Hepatocyte (in vitro differentiated cells): ENCODE measurements around the gene DGKZ. TPM values are rescaled to one million over a fixed set of nuclear protein-coding genes. Genes with fewer than 3 reads are reported as not detected.

Experiments used
- DNase-seq: peaks from one replicate; pipeline ENCODE4 v3.0.0-alpha.2; 2016; ENCODE audit warnings: low spot score
- H2AFZ ChIP-seq: fragments of 200-600 bp; sonication (generic); 2 replicates; pipeline ENCODE4 v1.6.0; 2016; ENCODE audit warnings: antibody characterized with exemption, mild to moderate bottlenecking
- H3K27ac ChIP-seq: fragments of 200-600 bp; sonication (generic); 2 replicates; pipeline ENCODE4 v1.5.1; 2016; ENCODE audit warnings: mild to moderate bottlenecking
- H3K27me3 ChIP-seq: fragments of 200-600 bp; sonication (generic); 2 replicates; pipeline ENCODE4 v1.6.1; 2016
- H3K36me3 ChIP-seq: fragments of 200-600 bp; sonication (generic); replicated peaks from 2 replicates; pipeline ENCODE4 v1.5.1; 2016; ENCODE audit warnings: low read depth; ENCODE audit not compliant: insufficient read depth
- H3K4me1 ChIP-seq: fragments of 200-600 bp; sonication (generic); 2 replicates; pipeline ENCODE4 v1.5.1; 2016; ENCODE audit warnings: mild to moderate bottlenecking, moderate library complexity; ENCODE audit not compliant: insufficient read depth
- H3K4me2 ChIP-seq: fragments of 200-600 bp; sonication (generic); 2 replicates; pipeline ENCODE4 v1.6.0; 2016
- H3K4me3 ChIP-seq: fragments of 200-600 bp; sonication (generic); 2 replicates; pipeline ENCODE4 v1.5.1; 2016; ENCODE audit warnings: mild to moderate bottlenecking
- H3K79me2 ChIP-seq: fragments of 200-600 bp; sonication (generic); 2 replicates; pipeline ENCODE4 v1.6.0; 2017; ENCODE audit warnings: mild to moderate bottlenecking
- H3K9me2 ChIP-seq: fragments of 200-600 bp; sonication (generic); replicated peaks from 2 replicates; pipeline ENCODE4 v1.6.0; 2017; ENCODE audit warnings: mild to moderate bottlenecking; ENCODE audit not compliant: insufficient read depth
- H3K9me3 ChIP-seq: fragments of 200-600 bp; sonication (generic); 2 replicates; pipeline ENCODE4 v1.5.1; 2016; ENCODE audit warnings: low read depth, mild to moderate bottlenecking
- H4K20me1 ChIP-seq: fragments of 200-600 bp; sonication (generic); 2 replicates; pipeline ENCODE4 v1.6.0; 2016; ENCODE audit warnings: mild to moderate bottlenecking; ENCODE audit not compliant: insufficient read depth, poor library complexity, severe bottlenecking
- CTCF ChIP-seq: fragments of 200-600 bp; sonication (generic); IDR thresholded peaks from 2 replicates; pipeline ENCODE4 v1.5.1; 2016; ENCODE audit warnings: antibody characterized with exemption, mild to moderate bottlenecking; ENCODE audit not compliant: poor library complexity
- EZH2 ChIP-seq: fragments of 200-600 bp; sonication (generic); IDR thresholded peaks from 2 replicates; pipeline ENCODE4 v1.6.1; 2016; ENCODE audit warnings: antibody characterized with exemption, mild to moderate bottlenecking, borderline replicate concordance
- EZH2phosphoT487 ChIP-seq: fragments of 200-600 bp; sonication (generic); IDR thresholded peaks from one replicate; pipeline ENCODE4 v1.6.1; 2018; ENCODE audit warnings: antibody characterized with exemption, mild to moderate bottlenecking, low read depth, moderate library complexity; ENCODE audit not compliant: unreplicated experiment, severe bottlenecking
- WGBS: methylation state at CpG from one replicate; pipeline ENCODE4 v1.1.6; 2016; ENCODE audit warnings: low lambda C conversion rate; ENCODE audit errors: missing lambda C conversion rate; 5-methylcytosine and 5-hydroxymethylcytosine counted together
- polyA plus RNA-seq: library from polyadenylated mRNA; unstranded; fragments of >200 nt; fragmentation: Nextera tagmentation; extraction: Ambion mirVana; gene quantifications from 2 replicates; pipeline ENCODE4 v1.2.1, GENCODE V29; 2016
- total RNA-seq: library from RNA; depleted of rRNA; stranded (reverse); fragments of >200 nt; gene quantifications from 2 replicates; pipeline ENCODE4 v1.2.3, GENCODE V29; 2014

Gene DGKZ
- total and polyA plus RNA-seq, 2 experiments from 2014 or later = 26.6 to 42.9 TPM

GRCh38 chr11:46410021-46410420 lies 62.8 kb downstream of the DGKZ start:
- Histone ChIP-seq H3K9me2 (no peaks in the 10 kb centered on the region), H3K27me3 (no peaks in the 10 kb centered on the region), H3K4me3 (no peak overlapping the region), H3K79me2 (no peaks in the 10 kb centered on the region), H3K4me1 (no peaks in the 10 kb centered on the region), H2AFZ (no peak overlapping the region), H3K9me3 (no peaks in the 10 kb centered on the region), H4K20me1 (no peaks in the 10 kb centered on the region), H3K36me3 (no peaks in the 10 kb centered on the region), H3K4me2 (no peak overlapping the region), H3K27ac (no peak overlapping the region)
- WGBS = 76% methylated on average over 5 of the region's 5 CpGs
- DNase-seq = no peak
- no peak for TF ChIP-seq CTCF
- no peak for TF ChIP-seq EZH2
- no peak for TF ChIP-seq EZH2phosphoT487

- H3K79me2 ChIP-seq = no peaks in the 10 kb centered on the region
- no peaks in the 10 kb centered on the region for H3K4me1 ChIP-seq
- no peak overlapping the region for H2AFZ ChIP-seq
- 94% methylated on average over 9 of the region's 9 CpGs for WGBS
- no peaks in the 10 kb centered on the region for H3K36me3 ChIP-seq
- H4K20me1 ChIP-seq = no peaks in the 10 kb centered on the region
- peak; percentile 33 for DNase-seq
- H3K9me3 ChIP-seq = no peaks in the 10 kb centered on the region
- no peaks in the 10 kb centered on the region for H3K27me3 ChIP-seq
- H3K27ac ChIP-seq = no peak overlapping the region
- no peak for TF ChIP-seq EZH2phosphoT487
- no peak for TF ChIP-seq CTCF
- TF ChIP-seq EZH2 = no peak
- H3K9me2 ChIP-seq = no peaks in the 10 kb centered on the region
- no peak overlapping the region for H3K4me3 ChIP-seq
- H3K4me2 ChIP-seq = no peak overlapping the region
Measured at GRCh38 chr11:46413760-46414465, 66.7 kb downstream of the DGKZ start.

GRCh38 chr11:46414466-46414796 lies 67.2 kb downstream of the DGKZ start:
- Histone ChIP-seq H3K9me3 (no peaks in the 10 kb centered on the region), H3K79me2 (no peaks in the 10 kb centered on the region), H3K9me2 (no peaks in the 10 kb centered on the region), H3K27me3 (no peaks in the 10 kb centered on the region), H3K4me2 (no peak overlapping the region), H3K4me1 (no peaks in the 10 kb centered on the region), H2AFZ (no peak overlapping the region), H4K20me1 (no peaks in the 10 kb centered on the region), H3K36me3 (no peaks in the 10 kb centered on the region), H3K27ac (no peak overlapping the region), H3K4me3 (no peak overlapping the region)
- TF ChIP-seq EZH2 (no peak), CTCF (no peak), EZH2phosphoT487 (no peak)
- no peak for DNase-seq
- 92% methylated on average over 5 of the region's 5 CpGs for WGBS

DNA sequence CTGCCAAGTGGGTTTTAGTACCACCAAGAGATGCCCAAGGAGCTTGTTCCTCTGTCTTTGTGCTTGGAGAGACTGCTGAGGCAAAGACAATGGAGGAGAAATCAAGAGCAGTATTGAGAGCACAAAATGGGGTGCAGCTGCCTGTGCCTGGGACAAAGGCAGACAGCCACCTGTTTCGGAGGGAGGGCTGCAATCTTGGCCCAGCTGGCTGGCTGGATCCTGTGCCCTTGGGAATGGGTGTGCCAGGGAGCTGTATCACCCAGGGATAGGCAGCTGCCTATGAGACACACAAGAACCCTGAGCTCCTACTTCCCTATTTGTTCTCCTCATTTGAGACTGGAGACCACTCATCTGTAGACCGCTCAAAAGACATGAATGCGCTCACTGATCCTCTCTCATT lies 67.6 kb downstream of the DGKZ start:
- WGBS = 67% methylated on average over 3 of the region's 3 CpGs
- H3K4me1 ChIP-seq = no peaks in the 10 kb centered on the region
- TF ChIP-seq CTCF (no peak), EZH2phosphoT487 (no peak), EZH2 (no peak)
- H3K36me3 ChIP-seq = no peaks in the 10 kb centered on the region
- H3K79me2 ChIP-seq = no peaks in the 10 kb centered on the region
- H3K9me2 ChIP-seq = no peaks in the 10 kb centered on the region
- no peaks in the 10 kb centered on the region for H3K9me3 ChIP-seq
- H3K4me3 ChIP-seq = no peak overlapping the region
- no peak overlapping the region for H2AFZ ChIP-seq
- no peak overlapping the region for H3K27ac ChIP-seq
- no peak overlapping the region for H3K4me2 ChIP-seq
- no peaks in the 10 kb centered on the region for H3K27me3 ChIP-seq
- H4K20me1 ChIP-seq = no peaks in the 10 kb centered on the region
- DNase-seq = no peak
